Neural cell (in vitro differentiated cells): ENCODE data around the gene SNRK. TPM values are rescaled to one million over a fixed set of nuclear protein-coding genes. Genes with fewer than 3 reads are reported as not detected.
A peak's percentile ranks its signal among the peaks of the same experiment; 100 is the strongest.

Experiments used
- H2AFZ ChIP-seq: fragments of 200-600, 300-800 bp; sonication (generic), shearing (Covaris generic); 2 replicates; pipeline ENCODE4 v1.6.0; 2014; ENCODE audit warnings: low read depth, mild to moderate bottlenecking, antibody characterized with exemption, low read length, moderate library complexity
- H3F3A ChIP-seq: fragments of 200-600 bp; shearing (Covaris generic); 2 replicates; pipeline ENCODE4 v1.6.1; 2016; ENCODE audit warnings: mild to moderate bottlenecking, moderate library complexity, mixed read lengths, antibody characterized with exemption, low read length; ENCODE audit not compliant: insufficient read depth, poor library complexity, severe bottlenecking
- H3K27ac ChIP-seq: fragments of 200-600, 300-800 bp; sonication (generic), shearing (Covaris generic); 2 replicates; pipeline ENCODE4 v1.5.1; 2014; ENCODE audit warnings: mild to moderate bottlenecking, low read length, moderate library complexity
- H3K27me3 ChIP-seq: fragments of 300-800, 200-600 bp; sonication (generic), shearing (Covaris generic); 2 replicates; pipeline ENCODE4 v1.6.0; 2014; ENCODE audit warnings: mild to moderate bottlenecking, low read depth, low read length, moderate library complexity; ENCODE audit not compliant: insufficient read depth
- H3K36me3 ChIP-seq: fragments of 300-800, 200-600 bp; sonication (generic), shearing (Covaris generic); 2 replicates; pipeline ENCODE4 v1.5.1; 2014; ENCODE audit warnings: mild to moderate bottlenecking, antibody characterized with exemption, low read length, moderate library complexity; ENCODE audit not compliant: insufficient read depth
- H3K4me2 ChIP-seq: fragments of 300-800, 200-600 bp; sonication (generic), shearing (Covaris generic); 2 replicates; pipeline ENCODE4 v1.6.0; 2014; ENCODE audit warnings: mild to moderate bottlenecking, low read length
- H3K4me3 ChIP-seq: fragments of 300-800, 200-600 bp; sonication (generic), shearing (Covaris generic); 2 replicates; pipeline ENCODE4 v1.5.1; 2014; ENCODE audit warnings: mild to moderate bottlenecking, low read length, moderate library complexity
- H3K79me2 ChIP-seq: fragments of 200-600 bp; shearing (Covaris generic); replicated peaks from 2 replicates; pipeline ENCODE4 v1.6.0; 2014; ENCODE audit warnings: mild to moderate bottlenecking, low read length, moderate library complexity; ENCODE audit not compliant: insufficient read depth
- H3K9ac ChIP-seq: fragments of 300-800, 200-600 bp; sonication (generic), shearing (Covaris generic); 2 replicates; pipeline ENCODE4 v1.6.1; 2016; ENCODE audit warnings: mild to moderate bottlenecking, low read length, mixed read lengths
- H3K9me2 ChIP-seq: fragments of 200-600 bp; shearing (Covaris generic); 2 replicates; pipeline ENCODE4 v1.6.1; 2016; ENCODE audit warnings: mild to moderate bottlenecking, low read length, mixed read lengths; ENCODE audit not compliant: insufficient read depth
- H3K9me3 ChIP-seq: fragments of 200-600, 300-800 bp; sonication (generic), shearing (Covaris generic); 2 replicates; pipeline ENCODE4 v1.6.1; 2016; ENCODE audit warnings: mild to moderate bottlenecking, mixed run types, low read length, moderate library complexity, mixed read lengths
- H4K20me1 ChIP-seq: fragments of 200-600 bp; shearing (Covaris generic); 2 replicates; pipeline ENCODE4 v1.6.1; 2016; ENCODE audit warnings: mild to moderate bottlenecking, mixed run types; ENCODE audit not compliant: insufficient read depth
- CTCF ChIP-seq: fragments of 450-650 bp; IDR thresholded peaks from 2 replicates; pipeline ENCODE4 v1.5.1; 2014; ENCODE audit warnings: antibody characterized with exemption, mild to moderate bottlenecking, moderate library complexity; ENCODE audit not compliant: poor library complexity, severe bottlenecking
- EP300 ChIP-seq: fragments of 450-650 bp; conservative IDR thresholded peaks from 2 replicates; pipeline ENCODE4 v1.6.1; 2014; ENCODE audit warnings: antibody characterized with exemption, mild to moderate bottlenecking, moderate library complexity; ENCODE audit not compliant: poor library complexity, severe bottlenecking
- EZH2 ChIP-seq: fragments of 200-600, 300-800 bp; shearing (Covaris generic), sonication (generic); IDR thresholded peaks from 2 replicates; pipeline ENCODE4 v1.6.1; 2014; ENCODE audit warnings: antibody characterized with exemption, low read length, borderline replicate concordance, mild to moderate bottlenecking; ENCODE audit not compliant: insufficient read depth, poor library complexity, severe bottlenecking
- MXI1 ChIP-seq: fragments of 450-650 bp; conservative IDR thresholded peaks from 2 replicates; pipeline ENCODE4 v1.6.1; 2014; ENCODE audit warnings: antibody characterized with exemption, mild to moderate bottlenecking; ENCODE audit not compliant: poor library complexity, severe bottlenecking
- POLR2AphosphoS5 ChIP-seq: IDR thresholded peaks from 2 replicates; pipeline ENCODE4 v1.6.1; 2012
- RAD21 ChIP-seq: fragments of 450-650 bp; conservative IDR thresholded peaks from 2 replicates; pipeline ENCODE4 v1.6.1; 2014; ENCODE audit warnings: antibody characterized with exemption, mild to moderate bottlenecking, moderate library complexity
- REST ChIP-seq: IDR thresholded peaks from 2 replicates; pipeline ENCODE4 v1.6.1; 2012; ENCODE audit warnings: borderline replicate concordance
- SMC3 ChIP-seq: fragments of 450-650 bp; conservative IDR thresholded peaks from 2 replicates; pipeline ENCODE4 v1.6.1; 2014; ENCODE audit warnings: antibody characterized with exemption, mild to moderate bottlenecking, moderate library complexity; ENCODE audit not compliant: poor library complexity
- TAF1 ChIP-seq: IDR thresholded peaks from 2 replicates; pipeline ENCODE4 v1.6.1; 2012; ENCODE audit warnings: low read depth
- polyA plus RNA-seq: library from polyadenylated mRNA; depleted of rRNA; stranded (reverse); fragments of >200 nt; gene quantifications from 2 replicates; pipeline ENCODE4 v1.2.3, GENCODE V29; 2014

SNRK gene
- polyA plus RNA-seq, 1 donor from 2014 or later: 27.3 TPM

GRCh38 chr3:43286841-43287499 lies 630 bp downstream of the SNRK start:
- no peaks in the 10 kb centered on the region for H3K27me3 ChIP-seq
- H3K4me2 ChIP-seq: peak overlapping the region; percentile 87
- peaks cover 47% of the 10 kb centered on the region for H3K79me2 ChIP-seq
- no peak overlapping the region for H2AFZ ChIP-seq
- H3K36me3 ChIP-seq: no peaks in the 10 kb centered on the region
- no peaks in the 10 kb centered on the region for H4K20me1 ChIP-seq
- peak overlapping the region; percentile 83 for H3K4me3 ChIP-seq
- H3K9me2 ChIP-seq: no peaks in the 10 kb centered on the region
- H3K9me3 ChIP-seq: no peaks in the 10 kb centered on the region
- peak overlapping the region; percentile 46 for H3K27ac ChIP-seq
- TF ChIP-seq POLR2AphosphoS5 (no peak), RAD21 (peak; percentile 38)
- no peaks in the 10 kb centered on the region for H3F3A ChIP-seq
- peak overlapping the region; percentile 81 for H3K9ac ChIP-seq

- Histone ChIP-seq H3K9me2 (no peaks in the 10 kb centered on the region), H3K9me3 (no peaks in the 10 kb centered on the region), H3K27me3 (no peaks in the 10 kb centered on the region), H4K20me1 (no peaks in the 10 kb centered on the region), H3K9ac (peak overlapping the region; percentile 72), H3K27ac (no peak overlapping the region), H2AFZ (no peak overlapping the region), H3K4me2 (peak overlapping the region; percentile 87), H3K4me3 (peak overlapping the region; percentile 83), H3K79me2 (peaks cover 48% of the 10 kb centered on the region), H3F3A (no peaks in the 10 kb centered on the region), H3K36me3 (no peaks in the 10 kb centered on the region)
- TF ChIP-seq TAF1 (no peak), EP300 (no peak), EZH2 (no peak), CTCF (no peak), POLR2AphosphoS5 (no peak), RAD21 (no peak), SMC3 (no peak), REST (no peak), MXI1 (no peak)
These were observed 1.1 kb downstream of the SNRK start for GRCh38 chr3:43287500-43287873.
